HG03060 (cell line): ENCODE results near the gene MGAT4A.

Experiments used
- ATAC-seq: cut with Tn5 transposase; IDR thresholded peaks from one replicate; pipeline ENCODE4 v1.9.1; 2021; ENCODE audit warnings: low read depth, moderate number of reproducible peaks; ENCODE audit not compliant: unreplicated experiment

Gene MGAT4A

DNA sequence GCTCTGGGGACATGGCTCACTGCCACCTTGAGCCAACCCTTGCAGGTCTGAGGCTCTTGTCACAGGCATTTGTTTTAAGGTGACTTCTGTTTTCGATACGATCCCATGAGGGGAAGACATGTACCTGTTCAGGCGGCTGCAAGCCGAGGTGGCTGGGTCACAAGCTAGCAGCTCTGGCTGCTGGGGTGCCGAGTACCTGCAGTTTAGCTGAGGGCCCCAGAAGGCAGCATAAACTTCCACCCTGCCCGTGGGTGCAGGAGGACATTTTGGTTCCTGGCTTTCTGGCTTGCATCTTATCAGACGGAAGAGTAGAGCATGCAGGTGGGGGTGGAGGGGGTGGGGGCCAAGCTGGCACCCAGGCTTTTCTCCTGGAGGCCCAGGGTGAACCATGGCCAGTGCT lies 151.0 kb downstream of the MGAT4A start:
- ATAC-seq, result no peak

DNA sequence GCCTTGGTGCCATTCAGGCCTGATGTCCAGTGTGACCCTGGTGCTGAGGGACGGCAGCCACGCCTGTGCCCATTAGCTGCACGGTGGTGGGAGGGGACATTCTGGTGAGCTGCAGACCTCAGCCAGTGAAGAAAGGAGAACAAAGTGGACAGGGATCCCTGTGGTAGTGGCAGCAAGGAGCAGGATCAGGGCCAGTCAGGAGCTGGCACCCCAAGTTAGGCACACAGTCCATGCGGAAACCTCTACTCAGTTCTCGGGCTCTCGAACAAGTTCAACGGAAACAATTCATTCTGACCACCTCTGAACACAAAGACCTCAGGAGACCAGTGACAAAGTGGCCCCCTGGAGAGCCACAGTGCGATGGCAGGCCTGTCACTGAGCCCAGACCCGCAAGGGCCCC lies 152.7 kb downstream of the MGAT4A start:
- ATAC-seq, result no peak

DNA sequence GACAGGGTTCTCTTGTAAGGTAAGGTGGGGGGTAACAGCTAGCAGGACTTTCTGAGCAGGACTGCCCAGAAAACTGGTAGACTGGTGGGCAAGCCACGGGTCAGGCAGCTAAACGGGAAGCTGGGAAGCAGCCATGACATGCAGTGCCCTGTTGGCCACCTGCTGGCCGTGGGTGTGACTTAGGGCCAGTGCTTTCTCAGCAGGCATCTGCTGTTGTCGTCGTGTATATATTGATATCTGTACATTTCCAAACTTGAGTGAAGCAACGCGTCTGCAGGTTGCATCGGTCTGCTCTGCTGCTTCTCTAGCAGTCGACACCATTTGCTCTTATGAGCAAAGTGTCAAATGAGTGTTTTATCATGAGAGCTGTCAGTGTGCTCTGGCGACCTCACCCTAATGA lies 153.6 kb downstream of the MGAT4A start:
- no peak for ATAC-seq

DNA sequence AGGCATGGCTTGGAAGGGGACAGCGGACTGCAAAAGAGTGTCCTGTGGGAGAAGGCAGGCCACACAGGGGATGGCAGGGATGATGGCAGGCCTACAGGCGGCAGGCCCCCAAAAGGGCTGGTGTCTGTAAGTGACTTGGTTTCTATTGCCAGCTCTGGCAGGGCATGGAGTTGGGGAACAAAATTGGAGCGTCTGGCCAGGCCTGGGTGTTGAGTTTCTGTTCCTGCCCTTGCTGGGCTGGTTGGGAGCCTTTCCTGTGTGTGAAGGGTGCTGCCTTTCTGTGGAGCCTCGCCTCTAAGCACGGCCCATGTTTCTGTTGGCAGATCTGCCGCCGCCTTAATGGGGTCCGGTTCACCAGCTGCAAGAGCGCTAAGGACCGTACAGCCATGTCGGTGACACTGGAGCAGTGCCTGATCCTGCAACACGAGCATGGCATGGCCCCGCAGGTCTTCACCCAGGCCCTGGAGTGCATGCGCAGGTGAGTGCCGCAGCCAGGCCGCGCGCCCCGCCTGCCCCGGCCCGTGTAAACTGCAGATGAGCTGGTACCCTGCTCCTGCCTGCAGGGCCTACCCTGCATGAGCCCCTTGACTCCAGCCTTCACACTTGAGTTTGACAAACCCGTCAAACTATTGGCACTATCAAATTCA lies 154.1 kb downstream of the MGAT4A start:
- ATAC-seq, result no peak

DNA sequence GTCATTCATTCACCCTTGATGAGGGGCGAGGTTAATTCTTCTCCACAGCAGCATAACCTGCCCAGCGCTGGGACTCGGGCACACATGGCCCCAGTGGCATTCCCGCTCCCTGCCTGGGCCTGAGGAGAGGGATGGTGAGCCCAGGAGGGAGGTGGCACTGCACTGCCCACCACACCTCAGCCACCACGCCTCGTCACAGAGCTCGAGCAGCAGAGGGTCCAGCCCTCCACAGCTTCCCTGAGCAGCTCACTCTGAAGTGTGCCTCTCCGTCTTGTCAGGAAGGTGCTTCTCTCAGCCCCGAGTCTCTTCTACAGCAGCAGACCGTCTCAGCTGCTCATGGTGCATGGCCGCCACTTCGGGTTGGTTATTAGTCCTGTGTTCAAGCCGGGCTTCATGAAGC lies 157.5 kb downstream of the MGAT4A start:
- no peak for ATAC-seq

DNA sequence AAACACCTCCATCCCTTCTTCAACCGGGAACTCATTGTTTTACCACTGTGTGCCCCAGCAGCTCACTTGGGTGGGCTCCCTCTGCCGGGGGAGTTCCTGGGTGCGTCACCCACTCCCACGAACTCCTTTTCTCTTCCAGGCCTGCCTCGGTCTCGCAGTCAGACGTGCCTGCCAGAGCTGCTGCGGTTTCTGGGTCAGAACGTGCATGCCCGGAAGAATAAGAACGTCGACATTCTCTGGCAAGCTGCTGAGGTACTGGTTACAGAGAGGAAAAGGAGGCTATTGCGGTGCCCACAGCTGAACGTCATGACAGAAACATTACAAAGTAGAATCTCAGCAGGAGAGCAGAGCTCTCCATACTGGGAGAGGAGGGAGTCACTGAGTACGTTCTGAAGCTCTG lies 158.3 kb downstream of the MGAT4A start:
- no peak for ATAC-seq

DNA sequence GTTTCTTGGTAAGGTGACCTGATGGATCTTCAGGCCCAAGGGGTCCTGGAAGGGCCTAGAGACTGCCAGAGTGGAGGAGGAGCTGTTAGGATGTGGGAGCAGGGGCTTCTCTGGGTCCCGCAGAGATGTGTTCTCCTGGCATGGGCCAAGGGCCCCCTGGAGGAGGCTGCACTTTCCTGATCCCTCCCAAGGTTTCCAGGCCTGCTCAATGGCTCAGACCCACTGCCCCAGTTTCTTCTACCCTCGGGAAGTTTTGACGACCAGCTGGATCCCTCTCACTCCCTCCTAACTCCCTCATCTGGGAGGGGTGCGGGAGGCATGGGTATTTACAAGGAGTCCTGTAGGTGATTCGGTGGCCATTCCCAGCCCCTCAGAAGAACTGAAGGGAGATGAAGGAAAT lies 158.7 kb downstream of the MGAT4A start:
- ATAC-seq, result no peak

DNA sequence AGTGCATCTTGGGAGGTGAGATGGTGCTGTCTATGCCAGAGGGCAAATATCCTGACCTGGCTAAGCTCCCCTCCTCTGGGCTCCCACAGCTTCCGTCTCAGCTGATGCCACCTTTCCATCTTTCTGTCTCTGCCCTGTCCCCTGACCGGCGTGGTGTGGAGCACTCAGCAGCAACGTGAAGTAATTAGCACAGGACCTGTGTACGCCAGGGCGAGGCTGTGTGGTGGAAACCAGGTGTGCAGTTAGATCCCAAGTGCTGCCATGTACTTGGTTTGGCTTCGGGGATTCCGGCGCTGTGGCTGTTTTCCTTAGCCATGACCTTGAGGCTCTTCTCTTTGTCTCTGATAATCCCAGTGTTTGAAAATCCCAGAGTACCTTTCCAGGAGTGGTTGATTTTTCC lies 159.1 kb downstream of the MGAT4A start:
- no peak for ATAC-seq

DNA sequence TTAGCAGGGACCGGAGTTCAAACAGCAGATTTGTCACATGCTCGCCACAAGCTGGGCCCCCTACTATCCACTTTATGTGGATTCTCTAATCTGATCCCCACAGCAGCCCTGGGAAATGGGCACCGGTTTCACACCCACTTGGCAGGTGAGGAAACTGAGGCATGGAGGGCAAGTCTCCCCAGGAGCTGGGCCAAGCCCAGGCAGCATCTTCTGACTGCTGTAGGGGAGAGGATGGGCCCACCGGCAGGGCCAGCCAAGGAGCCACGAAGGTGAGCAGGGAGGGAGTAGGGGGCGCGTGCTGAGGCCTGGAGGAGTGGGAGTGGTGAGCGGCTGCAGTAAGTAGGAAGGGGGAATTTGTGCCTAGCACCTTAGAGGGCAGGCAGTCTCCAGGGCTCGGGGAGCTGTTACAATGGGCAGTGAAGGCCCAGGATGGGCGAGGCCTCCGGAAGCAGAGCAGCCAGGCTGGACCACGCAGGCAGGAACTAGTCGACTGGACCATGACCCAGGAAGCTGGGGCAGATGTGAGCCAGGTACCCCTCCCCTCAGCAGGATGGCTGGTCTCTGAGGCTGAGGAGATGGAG lies 159.7 kb downstream of the MGAT4A start:
- no peak for ATAC-seq

DNA sequence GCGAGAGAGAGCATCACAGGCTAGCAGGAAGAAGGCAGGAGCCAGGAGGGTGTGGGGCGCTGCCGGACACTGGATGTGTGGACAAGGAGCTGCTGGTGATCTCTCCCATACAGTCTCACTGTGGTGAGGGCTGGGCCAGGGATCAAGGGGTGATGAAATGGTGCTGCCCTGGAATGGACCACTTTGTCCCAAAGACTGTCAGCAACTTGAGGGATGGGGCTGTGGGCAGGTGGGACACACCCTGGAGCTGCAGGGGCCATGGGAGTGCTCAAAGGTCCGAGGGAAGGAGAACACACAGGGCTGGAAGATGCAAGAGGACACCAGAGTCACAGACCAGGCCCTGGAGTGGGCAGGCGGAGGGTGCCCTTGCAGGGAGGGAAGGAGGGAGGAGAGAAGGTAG lies 160.6 kb downstream of the MGAT4A start:
- no peak for ATAC-seq

DNA sequence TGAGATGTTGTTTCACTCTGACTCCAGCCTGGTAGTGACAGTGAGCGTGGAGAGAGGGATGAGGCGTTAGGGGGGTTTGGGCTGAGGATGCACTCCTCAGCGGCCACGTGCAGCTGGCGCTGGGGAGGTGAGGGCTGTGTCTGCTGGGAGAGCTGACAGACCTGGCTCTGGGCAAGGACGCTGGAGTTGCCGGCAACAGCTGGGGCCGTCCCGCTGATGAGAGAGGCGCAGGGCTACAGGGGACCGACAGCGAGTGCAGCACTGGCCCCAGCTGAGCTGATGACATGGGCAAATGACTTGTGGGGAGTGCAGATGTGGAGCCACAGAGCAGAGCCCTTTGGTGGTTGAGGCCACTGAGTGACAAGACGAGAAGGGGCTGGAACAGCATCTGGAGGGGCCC lies 161.0 kb downstream of the MGAT4A start:
- ATAC-seq, result no peak

DNA sequence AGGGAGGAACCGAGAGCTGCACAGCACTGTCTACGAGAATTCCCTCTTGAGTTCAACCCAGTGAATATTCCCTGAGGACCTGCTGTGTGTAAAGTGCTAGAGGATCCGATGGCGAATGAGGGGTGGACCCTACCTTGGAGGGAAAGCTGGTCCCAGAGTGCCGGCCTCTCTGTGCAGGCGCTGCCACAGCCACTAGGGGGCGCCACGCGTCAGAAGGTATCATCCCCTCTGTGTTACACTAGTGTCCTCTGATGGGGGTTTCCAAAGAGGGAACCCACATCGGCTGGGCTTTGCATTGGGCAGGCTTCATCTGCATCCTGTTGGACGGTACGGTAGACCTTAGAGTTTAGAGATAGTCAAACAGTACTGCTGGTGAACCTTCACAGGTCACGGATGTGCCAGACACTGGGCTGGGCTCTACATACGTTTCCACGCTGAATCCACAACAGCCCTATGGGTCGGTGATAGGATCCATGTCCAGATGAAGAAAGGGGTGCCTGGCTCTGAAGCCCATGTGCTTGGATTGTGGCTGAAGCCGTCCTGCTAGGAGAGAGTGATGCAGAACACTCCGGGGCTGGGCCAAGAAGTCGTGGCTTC lies 161.6 kb downstream of the MGAT4A start:
- no peak for ATAC-seq
